Aorta (tissue), 5 donors: ENCODE data around the gene ADAMTSL1. TPM values are rescaled to one million over a fixed set of nuclear protein-coding genes. Genes with fewer than 3 reads are reported as not detected.

Experiments
- ATAC-seq: fragments of 200-7000 bp; cut with Tn5 transposase; one replicate; pipeline ENCODE4 v1.9.1; 2022; ENCODE audit warnings: moderate library complexity; ENCODE audit not compliant: low FRiP score
- DNase-seq, 2 donors: peaks; one replicate each; pipeline ENCODE4 v3.0.0-alpha.2; 2020
- H3K27ac ChIP-seq, 2 donors: one replicate each; pipeline ENCODE4 v1.5.1; 2013; ENCODE audit warnings: low read length in 2 of 2, mild to moderate bottlenecking in 2 of 2, moderate library complexity in 2 of 2, control low read depth in 1 of 2, inconsistent platforms in 1 of 2, low read depth in 1 of 2
- H3K27me3 ChIP-seq, 2 donors: one replicate each; pipeline ENCODE4 v1.6.1; 2013; ENCODE audit warnings: control low read depth in 1 of 2, low read length in 1 of 2, mild to moderate bottlenecking in 1 of 2, moderate library complexity in 1 of 2; ENCODE audit not compliant: insufficient read depth in 2 of 2, control insufficient read depth in 1 of 2
- H3K36me3 ChIP-seq, 2 donors: one replicate each; pipeline ENCODE4 v1.6.1; 2013; ENCODE audit warnings: control low read depth in 1 of 2, low read length in 1 of 2, mild to moderate bottlenecking in 1 of 2; ENCODE audit not compliant: insufficient read depth in 2 of 2, control insufficient read depth in 1 of 2
- H3K4me1 ChIP-seq, 2 donors: one replicate each; pipeline ENCODE4 v1.6.1; 2013; ENCODE audit warnings: low read length in 2 of 2, control low read depth in 1 of 2, mild to moderate bottlenecking in 1 of 2, moderate library complexity in 1 of 2; ENCODE audit not compliant: insufficient read depth in 2 of 2, control insufficient read depth in 1 of 2
- H3K4me3 ChIP-seq, 2 donors: one replicate each; pipeline ENCODE4 v1.5.1; 2013; ENCODE audit warnings: low read length in 2 of 2, control low read depth in 1 of 2, mild to moderate bottlenecking in 1 of 2
- H3K9me3 ChIP-seq: one replicate; pipeline ENCODE4 v1.6.1; 2013; ENCODE audit warnings: mild to moderate bottlenecking, low read length; ENCODE audit not compliant: control insufficient read depth
- WGBS, 2 donors: extraction: QIAGEN DNeasy Blood & Tissue Kit; methylation state at CpG; one replicate each; pipeline ENCODE4 v1.1.7; 2013; 5-methylcytosine and 5-hydroxymethylcytosine counted together
- intact Hi-C, 2 donors: fragments of 100-400 bp; cut with DNase I; formaldehyde crosslinking; loops; one replicate each; pipeline versions ENCODE4 v1.14.2 to v1.15.0; 2022
- polyA plus RNA-seq, 2 donors: library from polyadenylated mRNA; stranded (reverse); fragments of 200-250 nt; gene quantifications; one replicate each; pipeline ENCODE4 v1.2.3, GENCODE V29; 2013
- total RNA-seq, 2 donors: library from RNA; stranded (reverse); fragmentation: NEBNext Ultra II Directional; extraction: Animal tissue kit (Norgen Biotek cat#: 25700); gene quantifications; one replicate each; pipeline ENCODE4 v1.2.1, GENCODE V29; 2021
- donor health status: healthy with polysubstance abuse.
- donor health status: Bipolar disorder and iron deficiency.
- donor health status: DM: no; HTN: no; CAD: no.
- donor health status: DM: no; HTN: no; CAD: no.
- donor health status: DM: yes; HTN: yes; CAD: no.

Gene ADAMTSL1
- total and polyA plus RNA-seq, 4 donors = 6.6 to 54.2 (median 30.0) TPM

- intact Hi-C loops = no loop called here
These were observed 285.9 kb downstream of the ADAMTSL1 start for GRCh38 chr9:18759827-18760226.

GRCh38 chr9:18761742-18762300 is 287.9 kb downstream of the ADAMTSL1 start:
- no peak for DNase-seq
- Histone ChIP-seq H3K27ac (no peak overlapping the region), H3K36me3 (no peaks in the 10 kb centered on the region), H3K9me3 (no peaks in the 10 kb centered on the region), H3K27me3 (no peaks in the 10 kb centered on the region), H3K4me3 (no peak overlapping the region), H3K4me1 (no peaks in the 10 kb centered on the region)
- ATAC-seq = no peak
- intact Hi-C loops = no loop called here
- WGBS, 2 donors = 89 to 97% methylated on average over 2 of the region's 2 CpGs

More at GRCh38 chr9:18759827-18760226, 285.9 kb downstream of the ADAMTSL1 start:
- Histone ChIP-seq H3K4me1 (peaks cover 0 to 1% of the 10 kb centered on the region in 2 donors), H3K27me3 (no peaks in the 10 kb centered on the region), H3K36me3 (peaks cover 0 to 3% of the 10 kb centered on the region in 2 donors), H3K27ac (no peak overlapping the region), H3K4me3 (no peak overlapping the region), H3K9me3 (no peaks in the 10 kb centered on the region)
- no peak for ATAC-seq
- no peak for DNase-seq
- 70 to 75% methylated on average over 4 of the region's 4 CpGs for WGBS, 2 donors

- Histone ChIP-seq H3K4me3 (no peak overlapping the region), H3K4me1 (no peaks in the 10 kb centered on the region), H3K36me3 (peaks cover 2 to 4% of the 10 kb centered on the region in 2 donors), H3K27me3 (no peaks in the 10 kb centered on the region), H3K27ac (no peak overlapping the region), H3K9me3 (no peaks in the 10 kb centered on the region)
- ATAC-seq = no peak
- intact Hi-C loops = no loop called here
- 86 to 94% methylated on average over 3 of the region's 3 CpGs for WGBS, 2 donors
- DNase-seq = no peak
These were observed 293.1 kb downstream of the ADAMTSL1 start for GRCh38 chr9:18766989-18767550.

- no peak for ATAC-seq
- WGBS, 2 donors = 92% methylated on average over 6 of the region's 6 CpGs
- intact Hi-C loops = no loop called here
These were observed 295.1 kb downstream of the ADAMTSL1 start for GRCh38 chr9:18768951-18769622.

GRCh38 chr9:18770131-18770908 is 296.4 kb downstream of the ADAMTSL1 start:
- H3K9me3 ChIP-seq = no peaks in the 10 kb centered on the region
- DNase-seq (no peak), ATAC-seq (no peak)
- H3K27me3 ChIP-seq = no peaks in the 10 kb centered on the region
- H3K36me3 ChIP-seq = peaks cover 2 to 4% of the 10 kb centered on the region in 2 donors
- no peaks in the 10 kb centered on the region for H3K4me1 ChIP-seq
- H3K4me3 ChIP-seq = no peak overlapping the region
- 88 to 89% methylated on average over 10 of the region's 10 CpGs for WGBS, 2 donors
- intact Hi-C loops = no loop called here
- no peak overlapping the region for H3K27ac ChIP-seq

More at GRCh38 chr9:18768951-18769622, 295.1 kb downstream of the ADAMTSL1 start:
- Histone ChIP-seq H3K27me3 (no peaks in the 10 kb centered on the region), H3K27ac (no peak overlapping the region), H3K36me3 (peaks cover 2 to 4% of the 10 kb centered on the region in 2 donors), H3K4me1 (no peaks in the 10 kb centered on the region), H3K4me3 (no peak overlapping the region), H3K9me3 (no peaks in the 10 kb centered on the region)
- DNase-seq = no peak

- Histone ChIP-seq H3K27ac (no peak overlapping the region), H3K9me3 (no peaks in the 10 kb centered on the region), H3K4me1 (no peaks in the 10 kb centered on the region), H3K4me3 (no peak overlapping the region), H3K36me3 (peaks cover 4% of the 10 kb centered on the region in 2 donors), H3K27me3 (no peaks in the 10 kb centered on the region)
- DNase-seq (no peak), ATAC-seq (no peak)
- intact Hi-C loops = no loop called here
- 88 to 91% methylated on average over 2 of the region's 2 CpGs for WGBS, 2 donors
These were observed 297.1 kb downstream of the ADAMTSL1 start for GRCh38 chr9:18771011-18771410.

- Histone ChIP-seq H3K4me1 (no peaks in the 10 kb centered on the region), H3K4me3 (no peak overlapping the region), H3K27ac (no peak overlapping the region), H3K27me3 (no peaks in the 10 kb centered on the region), H3K36me3 (peaks cover 4% of the 10 kb centered on the region in 2 donors), H3K9me3 (no peaks in the 10 kb centered on the region)
- no peak for ATAC-seq
- intact Hi-C loops = no loop called here
- 25 to 32% methylated on average over 4 of the region's 4 CpGs for WGBS, 2 donors
- no peak for DNase-seq
These were observed 297.8 kb downstream of the ADAMTSL1 start for GRCh38 chr9:18771763-18772162.

- WGBS, 2 donors = 96 to 97% methylated on average over 1 of the region's 1 CpG
- Histone ChIP-seq H3K27ac (no peak overlapping the region), H3K36me3 (peaks cover 2% of the 10 kb centered on the region in 2 donors), H3K4me1 (no peaks in the 10 kb centered on the region), H3K27me3 (no peaks in the 10 kb centered on the region), H3K9me3 (no peaks in the 10 kb centered on the region), H3K4me3 (no peak overlapping the region)
- intact Hi-C loops = no loop called here
- DNase-seq (no peak), ATAC-seq (no peak)
These were observed 301.3 kb downstream of the ADAMTSL1 start for GRCh38 chr9:18775241-18775640.
